HuH-7 (cell line): Measurements from ENCODE around the gene F8A3.
"Not testable (repeated sequence)": the region's sequence is repeated elsewhere in the genome, so short reads cannot be mapped to it uniquely, and the experiment has no call there.

Experiments used
- DNase-seq: peaks from one replicate; pipeline ENCODE4 v3.0.0; 2011; ENCODE audit warnings: low spot score

Gene F8A3

DNA sequence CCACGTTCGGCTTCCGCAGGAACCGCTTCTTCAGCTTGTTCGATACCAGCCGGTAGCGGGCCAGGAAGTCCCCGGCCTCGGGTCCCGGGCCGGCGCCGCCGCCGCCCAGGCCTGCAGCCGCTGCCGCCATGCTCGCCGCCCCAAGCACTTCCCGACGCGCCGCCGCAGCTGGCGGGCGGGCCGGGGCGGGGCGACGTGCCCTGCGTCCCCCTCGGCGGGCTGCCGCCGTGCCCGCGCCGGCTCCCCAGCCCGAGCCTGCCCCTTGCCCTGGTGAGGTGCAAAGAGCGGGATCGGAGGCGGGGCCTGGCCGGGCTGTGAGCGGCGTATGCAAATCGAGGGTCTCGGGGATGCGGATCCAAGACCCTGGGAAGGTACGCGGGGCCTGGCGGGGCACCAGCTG lies at the start of gene F8A3:
Gene F8A3, minus strand, starts transcription at position 150 of the 400 bp plus-strand sequence. Its CDS starts 20 bp downstream, at position 130.
- not testable (repeated sequence) for DNase-seq

GRCh38 chrX:155505296-155505695 lies 46.9 kb upstream of the F8A3 start:
- no peak for DNase-seq

DNA sequence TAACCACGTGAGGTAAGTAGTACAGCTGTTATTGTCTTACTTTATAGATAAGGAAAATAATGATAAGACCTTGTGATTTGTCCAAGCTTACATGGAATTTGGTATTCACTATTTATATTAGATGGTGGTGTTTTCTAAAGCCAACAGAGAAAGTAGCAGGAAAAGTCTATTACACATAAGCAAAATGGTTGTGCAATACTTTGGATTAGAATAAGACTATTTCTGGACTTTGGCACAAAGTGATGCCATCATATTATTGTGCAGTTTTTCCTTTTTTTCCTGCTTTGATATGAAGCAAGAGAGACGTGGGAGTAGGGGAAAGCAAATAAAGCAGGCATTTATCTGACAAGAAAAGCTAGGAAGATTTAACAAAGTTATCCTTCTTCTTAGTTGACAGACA lies 36.7 kb upstream of the F8A3 start:
- not testable (repeated sequence) for DNase-seq

DNA sequence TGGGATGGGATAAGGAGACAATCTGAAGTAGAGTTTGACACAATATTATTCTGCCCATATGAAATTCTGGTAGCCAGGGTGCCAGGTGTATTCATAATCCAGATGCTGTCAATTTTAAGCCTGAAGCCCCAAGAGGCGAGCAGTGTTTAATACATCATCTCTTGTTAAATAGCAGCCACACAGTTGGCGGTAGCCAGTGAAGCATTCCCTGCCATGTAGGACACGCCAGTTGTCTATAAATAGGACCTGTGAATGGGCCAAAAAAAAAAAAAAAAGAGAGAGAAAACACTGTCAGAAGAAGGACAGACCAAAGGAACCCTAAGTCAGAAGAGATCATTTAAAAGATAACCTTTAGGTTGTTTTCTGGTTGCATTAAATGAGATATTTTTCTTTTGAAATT lies 33.0 kb upstream of the F8A3 start:
- DNase-seq = not testable (repeated sequence)

DNA sequence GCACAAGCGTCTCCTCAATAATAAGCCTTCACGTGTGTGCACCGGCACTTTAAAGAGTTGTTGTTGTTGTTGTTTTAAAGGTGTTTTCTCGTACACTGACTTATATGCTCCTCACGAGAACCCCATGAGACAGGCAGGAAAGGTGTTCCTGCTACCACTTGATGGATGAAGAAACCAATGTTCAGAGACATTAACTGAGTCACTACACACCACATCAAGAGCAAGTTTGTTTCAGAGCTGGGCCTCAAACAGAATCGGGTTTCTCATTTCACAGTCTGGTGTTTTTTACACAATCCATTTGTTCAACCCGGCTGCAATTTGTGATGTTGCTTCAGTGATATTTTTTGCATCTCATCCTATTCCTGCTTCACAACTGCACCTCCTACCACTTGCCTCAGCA lies 18.7 kb upstream of the F8A3 start:
- DNase-seq = not testable (repeated sequence)

GRCh38 chrX:155466269-155466938 lies 8.0 kb upstream of the F8A3 start:
- DNase-seq = not testable (repeated sequence)

DNA sequence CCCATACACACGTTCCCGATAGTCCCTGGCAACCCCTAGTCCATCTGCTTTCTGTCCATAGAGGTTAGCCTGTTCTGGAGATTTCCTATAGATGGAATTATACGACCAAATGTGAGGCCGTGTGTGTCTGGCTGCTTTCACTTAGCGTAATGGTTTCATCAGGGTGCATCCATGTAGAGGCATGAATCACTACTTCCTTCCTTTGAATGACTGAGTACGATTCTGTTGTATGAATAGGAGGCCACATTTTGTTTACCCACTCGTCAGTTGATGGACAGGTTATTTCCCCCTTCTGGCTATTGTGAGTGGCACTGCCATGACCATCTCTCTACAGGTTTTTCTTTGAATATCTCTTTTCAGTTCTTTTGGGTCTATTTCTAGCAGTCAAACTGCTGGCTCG lies 2.1 kb upstream of the F8A3 start:
- not testable (repeated sequence) for DNase-seq

DNA sequence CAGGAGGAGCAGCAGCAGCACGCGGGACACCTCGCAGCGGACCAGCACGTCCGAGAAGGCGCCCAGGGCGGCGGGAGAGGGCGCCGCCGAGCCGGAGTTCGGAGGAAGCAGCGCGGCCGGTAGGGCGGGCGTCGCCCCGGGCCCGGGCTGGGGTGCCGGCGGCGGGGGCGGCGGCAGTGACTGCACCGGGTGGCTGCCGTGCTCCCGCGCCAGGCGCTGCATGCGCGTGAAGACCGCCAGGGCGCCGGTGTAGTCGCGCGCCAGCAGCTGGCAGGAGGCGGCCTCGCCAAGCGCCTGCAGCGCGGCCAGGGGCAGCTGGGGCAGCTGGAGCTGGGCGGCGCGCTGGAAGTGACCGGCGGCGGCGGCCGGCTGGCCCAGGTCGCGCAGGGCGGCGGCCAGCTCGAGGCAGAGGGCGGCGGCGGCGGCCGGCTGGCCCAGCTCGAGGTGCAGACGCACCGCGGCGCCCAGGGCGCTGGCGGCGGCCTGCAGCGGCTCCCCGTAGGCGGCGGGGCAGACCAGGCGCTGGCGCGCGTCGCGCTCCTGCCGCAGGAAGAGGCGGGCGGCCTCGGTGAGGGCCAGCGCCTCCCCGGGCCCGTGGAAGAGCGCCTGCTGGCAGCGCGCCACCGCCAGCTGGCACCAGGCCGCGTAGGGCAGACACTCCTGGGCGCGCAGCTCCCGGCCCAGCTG lies 516 bp downstream of the F8A3 start:
- not testable (repeated sequence) for DNase-seq

DNA sequence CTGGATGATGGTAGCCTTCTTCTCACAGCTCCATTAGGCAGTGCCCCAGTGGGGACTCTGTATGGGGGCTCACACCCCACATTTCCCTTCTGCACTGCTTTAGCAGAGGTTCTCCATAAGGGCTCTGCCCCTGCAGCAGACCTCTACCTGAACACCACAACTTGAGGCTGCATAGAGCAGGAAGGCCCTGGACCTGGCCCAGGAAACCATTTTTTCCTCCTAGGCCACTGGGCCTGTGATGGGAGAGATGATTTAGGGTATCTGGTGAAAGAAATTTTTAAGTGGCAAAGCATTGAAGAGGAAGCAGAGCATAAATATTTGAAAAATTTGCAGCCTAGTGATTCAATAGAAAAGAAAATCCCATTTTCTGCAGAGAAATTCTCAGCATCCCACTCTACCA lies 17.3 kb downstream of the F8A3 start:
- no peak for DNase-seq

DNA sequence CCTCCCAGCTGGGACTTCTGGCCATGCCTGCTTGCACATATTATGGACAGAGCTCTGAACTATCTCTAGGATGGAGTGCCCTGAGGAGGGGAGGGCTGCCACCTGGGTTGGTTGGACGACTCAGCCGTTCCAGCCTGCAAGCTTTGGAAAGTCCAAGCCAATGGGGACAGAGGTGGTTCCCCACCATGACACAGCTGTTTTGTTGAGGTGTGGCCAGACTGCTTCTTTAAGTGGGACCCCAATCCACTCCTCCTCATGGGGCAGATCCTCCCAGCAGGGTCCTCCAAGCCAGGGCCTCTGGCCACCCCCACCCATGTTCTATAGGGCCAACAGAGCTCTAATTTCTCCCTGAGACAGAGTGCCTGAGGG lies 22.7 kb downstream of the F8A3 start:
- DNase-seq = no peak

GRCh38 chrX:155434906-155435743 lies 23.3 kb downstream of the F8A3 start:
- DNase-seq = no peak

- DNase-seq = no peak
Observed at GRCh38 chrX:155417769-155418168, 40.7 kb downstream of the F8A3 start.
